HepG2 (cell line): ENCODE data around the gene COQ4. TPM values are rescaled to one million over a fixed set of nuclear protein-coding genes. Genes with fewer than 3 reads are reported as not detected.

ENCODE experiments used
- AHDC1 ChIP-seq: sonication (generic); formaldehyde crosslinking; IDR thresholded peaks from 2 replicates; pipeline ENCODE4 v1.5.1; 2020; ENCODE audit warnings: mild to moderate bottlenecking, missing genetic modification reagents, borderline replicate concordance
- MLXIP ChIP-seq: sonication (generic); formaldehyde crosslinking; IDR thresholded peaks from 2 replicates; pipeline ENCODE4 v1.9.0; 2021; ENCODE audit warnings: missing genetic modification reagents, borderline replicate concordance
- PCBP2 ChIP-seq: fragments of 200-400 bp; formaldehyde crosslinking; optimal IDR thresholded peaks from 2 replicates; pipeline ENCODE3; 2018; ENCODE audit warnings: low read length, low read depth; ENCODE audit not compliant: poor library complexity, severe bottlenecking
- TBX2 ChIP-seq: sonication (generic); formaldehyde crosslinking; IDR thresholded peaks from 2 replicates; pipeline ENCODE4 v1.5.0; 2020; ENCODE audit warnings: missing genetic modification reagents, mild to moderate bottlenecking, borderline replicate concordance
- ZKSCAN1 ChIP-seq: fragments of 150-350 bp; IDR thresholded peaks from 2 replicates; pipeline ENCODE4 v1.6.1; 2014; ENCODE audit warnings: low read length
- ZMYM4 ChIP-seq: sonication (generic); formaldehyde crosslinking; IDR thresholded peaks from 2 replicates; pipeline ENCODE4 v1.8.1; 2023; ENCODE audit warnings: mild to moderate bottlenecking, missing genetic modification reagents
- ZNF629 ChIP-seq: sonication (generic); formaldehyde crosslinking; conservative IDR thresholded peaks from 2 replicates; pipeline ENCODE4 v1.5.0; 2020; ENCODE audit warnings: missing genetic modification reagents
- ZNF839 ChIP-seq: sonication (generic); formaldehyde crosslinking; IDR thresholded peaks from 2 replicates; pipeline ENCODE4 v1.4.0; 2020; ENCODE audit warnings: missing genetic modification reagents, mild to moderate bottlenecking, borderline replicate concordance
- polyA plus RNA-seq, 8 experiments: library from polyadenylated mRNA; depleted of rRNA in 3 of 8; stranded (reverse) in 7 of 8; unstranded in 1 of 8; fragments of >200 nt; fragmentation: Illumina TruSeq in 4 of 8; extraction: Trizol in 4 of 8; gene quantifications; 2 replicates each; pipeline versions ENCODE4 v1.2.1 to v1.2.3, GENCODE V29; 2011 to 2016; ENCODE audit warnings: low read depth in 4 of 8, missing spikeins in 1 of 8, mixed read lengths in 1 of 8; ENCODE audit not compliant: insufficient read depth in 1 of 8
- total RNA-seq, 5 experiments: library from RNA; depleted of rRNA; stranded (reverse); fragments of >200 nt; fragmentation: Illumina TruSeq; extraction: Trizol; gene quantifications; 2 replicates each; pipeline ENCODE4 v1.2.3, GENCODE V29; 2016; ENCODE audit warnings: low read depth in 1 of 5
- TF ChIP-seq, protein P1 (sequence below): sonication (generic); formaldehyde crosslinking; IDR thresholded peaks from 2 replicates; pipeline ENCODE4 v1.4.0; 2020; ENCODE audit warnings: missing genetic modification reagents
- TF ChIP-seq, protein P2 (sequence below): IDR thresholded peaks from 2 replicates; pipeline ENCODE4 v1.6.1; 2012; ENCODE audit warnings: low read length, improper control_type of control experiment
- TF ChIP-seq, protein P3 (sequence below): sonication (generic); formaldehyde crosslinking; IDR thresholded peaks from 2 replicates; pipeline ENCODE4 v1.4.0; 2020; ENCODE audit warnings: missing genetic modification reagents

The COQ4 gene
- total and polyA plus RNA-seq, 2 of the 13 experiments (the other 11 are each of a cell fraction or from before 2014, with no cell fraction given): 26.1 to 36.0 TPM

DNA sequence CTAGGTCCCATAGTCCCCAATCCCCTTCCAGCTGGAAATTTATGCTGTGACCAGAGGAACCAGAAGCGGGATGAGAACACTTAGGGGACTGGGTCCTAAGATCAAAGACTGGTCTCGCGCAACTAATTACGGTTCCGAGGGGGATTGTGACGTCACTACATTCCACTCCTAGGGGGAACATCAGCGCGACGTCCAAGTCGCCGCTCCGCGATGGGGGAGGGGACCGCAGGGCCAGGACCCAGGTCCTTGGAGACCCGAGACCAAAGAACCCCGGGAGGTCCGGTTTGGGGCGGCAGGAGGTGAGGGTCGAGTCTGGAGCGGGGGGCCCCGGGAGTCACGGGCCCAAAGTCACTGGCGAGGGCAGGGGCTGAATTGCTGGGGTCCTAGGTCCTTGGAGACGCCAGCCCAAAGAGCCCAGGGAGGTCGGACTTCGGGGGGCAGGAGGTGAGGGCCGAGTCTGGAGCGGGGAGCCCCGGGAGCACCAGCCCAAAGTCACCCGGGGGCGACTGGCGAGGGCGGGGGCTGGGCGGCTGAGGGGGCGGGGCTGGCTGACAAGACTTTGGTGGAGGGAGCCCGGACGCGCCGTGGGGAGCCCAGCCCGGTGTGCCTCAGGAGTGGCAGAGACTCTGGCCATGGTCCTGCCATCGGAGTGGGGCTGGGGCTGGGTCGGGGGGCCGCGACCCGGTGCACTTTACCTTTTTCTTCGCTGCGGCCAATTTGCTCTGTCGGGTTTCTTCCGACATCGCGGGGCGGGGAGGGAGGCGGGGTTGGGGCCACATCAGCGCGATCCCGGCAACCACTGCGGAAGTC is 47.2 kb upstream of the COQ4 start, which contains the start of gene GOLGA2 (continued):
- TF ChIP-seq ZNF839 (CRISPR knock-in tag): no peak
- TF ChIP-seq, protein P1, sequence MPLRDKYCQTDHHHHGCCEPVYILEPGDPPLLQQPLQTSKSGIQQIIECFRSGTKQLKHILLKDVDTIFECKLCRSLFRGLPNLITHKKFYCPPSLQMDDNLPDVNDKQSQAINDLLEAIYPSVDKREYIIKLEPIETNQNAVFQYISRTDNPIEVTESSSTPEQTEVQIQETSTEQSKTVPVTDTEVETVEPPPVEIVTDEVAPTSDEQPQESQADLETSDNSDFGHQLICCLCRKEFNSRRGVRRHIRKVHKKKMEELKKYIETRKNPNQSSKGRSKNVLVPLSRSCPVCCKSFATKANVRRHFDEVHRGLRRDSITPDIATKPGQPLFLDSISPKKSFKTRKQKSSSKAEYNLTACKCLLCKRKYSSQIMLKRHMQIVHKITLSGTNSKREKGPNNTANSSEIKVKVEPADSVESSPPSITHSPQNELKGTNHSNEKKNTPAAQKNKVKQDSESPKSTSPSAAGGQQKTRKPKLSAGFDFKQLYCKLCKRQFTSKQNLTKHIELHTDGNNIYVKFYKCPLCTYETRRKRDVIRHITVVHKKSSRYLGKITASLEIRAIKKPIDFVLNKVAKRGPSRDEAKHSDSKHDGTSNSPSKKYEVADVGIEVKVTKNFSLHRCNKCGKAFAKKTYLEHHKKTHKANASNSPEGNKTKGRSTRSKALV (CRISPR knock-in tag): no peak
- TF ChIP-seq AHDC1 (CRISPR knock-in tag): 0 out of 2 replicates have a peak, but pooled peaks have one; percentile 27
- no peak for TF ChIP-seq ZMYM4 (CRISPR knock-in tag)
- TF ChIP-seq ZNF629 (CRISPR knock-in tag): no peak
- TF ChIP-seq, protein P2, sequence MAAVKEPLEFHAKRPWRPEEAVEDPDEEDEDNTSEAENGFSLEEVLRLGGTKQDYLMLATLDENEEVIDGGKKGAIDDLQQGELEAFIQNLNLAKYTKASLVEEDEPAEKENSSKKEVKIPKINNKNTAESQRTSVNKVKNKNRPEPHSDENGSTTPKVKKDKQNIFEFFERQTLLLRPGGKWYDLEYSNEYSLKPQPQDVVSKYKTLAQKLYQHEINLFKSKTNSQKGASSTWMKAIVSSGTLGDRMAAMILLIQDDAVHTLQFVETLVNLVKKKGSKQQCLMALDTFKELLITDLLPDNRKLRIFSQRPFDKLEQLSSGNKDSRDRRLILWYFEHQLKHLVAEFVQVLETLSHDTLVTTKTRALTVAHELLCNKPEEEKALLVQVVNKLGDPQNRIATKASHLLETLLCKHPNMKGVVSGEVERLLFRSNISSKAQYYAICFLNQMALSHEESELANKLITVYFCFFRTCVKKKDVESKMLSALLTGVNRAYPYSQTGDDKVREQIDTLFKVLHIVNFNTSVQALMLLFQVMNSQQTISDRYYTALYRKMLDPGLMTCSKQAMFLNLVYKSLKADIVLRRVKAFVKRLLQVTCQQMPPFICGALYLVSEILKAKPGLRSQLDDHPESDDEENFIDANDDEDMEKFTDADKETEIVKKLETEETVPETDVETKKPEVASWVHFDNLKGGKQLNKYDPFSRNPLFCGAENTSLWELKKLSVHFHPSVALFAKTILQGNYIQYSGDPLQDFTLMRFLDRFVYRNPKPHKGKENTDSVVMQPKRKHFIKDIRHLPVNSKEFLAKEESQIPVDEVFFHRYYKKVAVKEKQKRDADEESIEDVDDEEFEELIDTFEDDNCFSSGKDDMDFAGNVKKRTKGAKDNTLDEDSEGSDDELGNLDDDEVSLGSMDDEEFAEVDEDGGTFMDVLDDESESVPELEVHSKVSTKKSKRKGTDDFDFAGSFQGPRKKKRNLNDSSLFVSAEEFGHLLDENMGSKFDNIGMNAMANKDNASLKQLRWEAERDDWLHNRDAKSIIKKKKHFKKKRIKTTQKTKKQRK: no peak
- TF ChIP-seq ZKSCAN1: no peak
- peak; percentile 38 for TF ChIP-seq TBX2 (CRISPR knock-in tag)
- no peak for TF ChIP-seq PCBP2
- TF ChIP-seq, protein P3, sequence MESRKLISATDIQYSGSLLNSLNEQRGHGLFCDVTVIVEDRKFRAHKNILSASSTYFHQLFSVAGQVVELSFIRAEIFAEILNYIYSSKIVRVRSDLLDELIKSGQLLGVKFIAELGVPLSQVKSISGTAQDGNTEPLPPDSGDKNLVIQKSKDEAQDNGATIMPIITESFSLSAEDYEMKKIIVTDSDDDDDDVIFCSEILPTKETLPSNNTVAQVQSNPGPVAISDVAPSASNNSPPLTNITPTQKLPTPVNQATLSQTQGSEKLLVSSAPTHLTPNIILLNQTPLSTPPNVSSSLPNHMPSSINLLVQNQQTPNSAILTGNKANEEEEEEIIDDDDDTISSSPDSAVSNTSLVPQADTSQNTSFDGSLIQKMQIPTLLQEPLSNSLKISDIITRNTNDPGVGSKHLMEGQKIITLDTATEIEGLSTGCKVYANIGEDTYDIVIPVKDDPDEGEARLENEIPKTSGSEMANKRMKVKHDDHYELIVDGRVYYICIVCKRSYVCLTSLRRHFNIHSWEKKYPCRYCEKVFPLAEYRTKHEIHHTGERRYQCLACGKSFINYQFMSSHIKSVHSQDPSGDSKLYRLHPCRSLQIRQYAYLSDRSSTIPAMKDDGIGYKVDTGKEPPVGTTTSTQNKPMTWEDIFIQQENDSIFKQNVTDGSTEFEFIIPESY (CRISPR knock-in tag): no peak
- no peak for TF ChIP-seq MLXIP (CRISPR knock-in tag)
